H1 (cell line): ENCODE measurements around the gene SKIL. TPM values are rescaled to one million over a fixed set of nuclear protein-coding genes. Genes with fewer than 3 reads are reported as not detected.
A peak's percentile ranks its signal among the peaks of the same experiment; 100 is the strongest.
"Not testable (repeated sequence)": the region's sequence is repeated elsewhere in the genome, so short reads cannot be mapped to it uniquely, and the experiment has no call there.

ENCODE experiments used
- CTCF ChIA-PET: fragments of 300-600 bp; sonication (Branson Sonifier 250); formaldehyde crosslinking; loops from one replicate; lab custom pipeline; 2021; ENCODE audit not compliant: partially characterized antibody; lab: Charles Lee
- POLR2A ChIA-PET: fragments of 300-600 bp; sonication (Branson Sonifier 250); formaldehyde crosslinking; loops from one replicate; lab custom pipeline; 2021; ENCODE audit warnings: inconsistent platforms; ENCODE audit not compliant: partially characterized antibody; lab: Charles Lee
- DNase-seq, 2 experiments: peaks; one replicate each; pipeline versions ENCODE4 v3.0.0 to v3.0.0-alpha.2; 2010 to 2022; ENCODE audit warnings: low spot score in 2 of 2, low read depth in 1 of 2, mixed read lengths in 1 of 2
- FAIRE-seq: peaks from 2 replicates; lab custom pipeline; 2011; peaks lifted over from hg19 to GRCh38; lab: Jason Lieb, UNC
- H2AFZ ChIP-seq: 2 replicates; pipeline ENCODE4 v1.8.1; 2012; ENCODE audit warnings: low read length, inconsistent platforms
- H2AK5ac ChIP-seq: 2 replicates; pipeline ENCODE4 v1.6.1; 2013; ENCODE audit warnings: low read depth, low read length
- H2BK120ac ChIP-seq: replicated peaks from 2 replicates; pipeline ENCODE3; 2013; ENCODE audit warnings: low read depth, low read length, inconsistent platforms
- H2BK12ac ChIP-seq: 2 replicates; pipeline ENCODE4 v1.6.1; 2013; ENCODE audit warnings: low read depth, low read length
- H2BK15ac ChIP-seq: 2 replicates; pipeline ENCODE4 v1.6.1; 2013; ENCODE audit warnings: low read length
- H2BK20ac ChIP-seq: 2 replicates; pipeline ENCODE4 v1.6.1; 2013; ENCODE audit warnings: low read length
- H2BK5ac ChIP-seq: 2 replicates; pipeline ENCODE4 v1.6.1; 2013; ENCODE audit warnings: low read depth, low read length
- H3K14ac ChIP-seq: 2 replicates; pipeline ENCODE4 v1.6.1; 2013; ENCODE audit warnings: inconsistent platforms; ENCODE audit not compliant: insufficient read length
- H3K18ac ChIP-seq: 2 replicates; pipeline ENCODE4 v1.6.1; 2013; ENCODE audit warnings: low read length; ENCODE audit errors: extremely low read depth
- H3K23ac ChIP-seq: 2 replicates; pipeline ENCODE4 v1.6.1; 2013; ENCODE audit warnings: inconsistent platforms; ENCODE audit not compliant: insufficient read length
- H3K23me2 ChIP-seq: 2 replicates; pipeline ENCODE4 v1.6.1; 2013; ENCODE audit warnings: low read depth, low read length
- H3K27ac ChIP-seq: 2 replicates; pipeline ENCODE4 v1.6.1; 2011; ENCODE audit warnings: low read depth, low read length, inconsistent platforms
- H3K27me3 ChIP-seq, 4 experiments: replicated peaks in 1 of 4; 1 replicate in 1 of 4; 2 replicates in 3 of 4; pipeline versions ENCODE4 v1.6.1 to v1.8.1; 2011 to 2013; ENCODE audit warnings: low read length in 3 of 4, mild to moderate bottlenecking in 3 of 4, inconsistent platforms in 2 of 4, mixed read lengths in 2 of 4, moderate library complexity in 1 of 4; ENCODE audit not compliant: control insufficient read depth in 3 of 4, insufficient read depth in 3 of 4; ENCODE audit errors: extremely low read depth in 1 of 4
- H3K36me3 ChIP-seq, 4 experiments: 2 replicates each; pipeline versions ENCODE4 v1.6.1 to v1.8.1; 2011 to 2013; ENCODE audit warnings: mild to moderate bottlenecking in 4 of 4, low read length in 3 of 4, moderate library complexity in 2 of 4, control low read depth in 1 of 4, inconsistent platforms in 1 of 4; ENCODE audit not compliant: insufficient read depth in 4 of 4, control insufficient read depth in 2 of 4
- H3K4ac ChIP-seq: replicated peaks from 2 replicates; pipeline ENCODE3; 2013; ENCODE audit warnings: low read length, low read depth, mixed read lengths, inconsistent platforms; ENCODE audit not compliant: insufficient read length
- H3K4me1 ChIP-seq, 4 experiments: replicated peaks in 1 of 4; 1 replicate in 1 of 4; 2 replicates in 3 of 4; pipeline versions ENCODE4 v1.6.1 to v1.8.1; 2011 to 2013; ENCODE audit warnings: low read length in 3 of 4, inconsistent platforms in 2 of 4, mixed read lengths in 1 of 4; ENCODE audit not compliant: insufficient read depth in 4 of 4, control insufficient read depth in 3 of 4
- H3K4me2 ChIP-seq, 2 experiments: 2 replicates each; pipeline versions ENCODE4 v1.6.1 to v1.8.1; 2011 to 2013; ENCODE audit warnings: low read depth in 2 of 2, low read length in 2 of 2, control low read depth in 1 of 2, inconsistent platforms in 1 of 2, mild to moderate bottlenecking in 1 of 2; ENCODE audit not compliant: insufficient read depth in 1 of 2
- H3K4me3 ChIP-seq, 4 experiments: fragments of 200-600, 300-600 bp in 1 of 4; sonication (generic), shearing (Covaris generic), sonication (Bioruptor Twin) in 1 of 4; 2 replicates each; pipeline versions ENCODE4 v1.5.1 to v1.8.1; 2011 to 2016; ENCODE audit warnings: low read length in 4 of 4, low read depth in 3 of 4, control low read depth in 2 of 4, inconsistent platforms in 2 of 4, mild to moderate bottlenecking in 2 of 4, mixed read lengths in 1 of 4, moderate library complexity in 1 of 4; ENCODE audit not compliant: insufficient read depth in 2 of 4; ENCODE audit errors: extremely low read depth in 1 of 4
- H3K56ac ChIP-seq: replicated peaks from 2 replicates; pipeline ENCODE3; 2013; ENCODE audit warnings: low read depth, mild to moderate bottlenecking, mixed read lengths, low read length, inconsistent platforms; ENCODE audit not compliant: insufficient read length
- H3K79me1 ChIP-seq: 2 replicates; pipeline ENCODE4 v1.6.1; 2013; ENCODE audit warnings: low read depth, low read length, control low read depth
- H3K79me2 ChIP-seq, 2 experiments: 2 replicates each; pipeline versions ENCODE4 v1.6.1 to v1.8.1; 2012 to 2013; ENCODE audit warnings: low read length in 2 of 2, mild to moderate bottlenecking in 2 of 2, inconsistent platforms in 1 of 2; ENCODE audit not compliant: insufficient read depth in 2 of 2, control insufficient read depth in 1 of 2
- H3K9ac ChIP-seq, 4 experiments: replicated peaks in 1 of 4; 1 replicate in 1 of 4; 2 replicates in 3 of 4; pipeline versions ENCODE4 v1.6.1 to v1.8.1; 2011 to 2013; ENCODE audit warnings: low read depth in 3 of 4, low read length in 3 of 4, control low read depth in 2 of 4, mild to moderate bottlenecking in 2 of 4, moderate library complexity in 2 of 4, inconsistent platforms in 1 of 4; ENCODE audit errors: extremely low read depth in 1 of 4
- H3K9me3 ChIP-seq, 2 experiments: 2 replicates each; pipeline versions ENCODE4 v1.6.1 to v1.8.1; 2012 to 2013; ENCODE audit warnings: mild to moderate bottlenecking in 2 of 2, moderate library complexity in 2 of 2, control low read depth in 1 of 2, inconsistent platforms in 1 of 2, low read depth in 1 of 2, low read length in 1 of 2, mixed read lengths in 1 of 2; ENCODE audit not compliant: insufficient read depth in 2 of 2
- H4K20me1 ChIP-seq, 2 experiments: replicated peaks in 1 of 2; 2 replicates each; pipeline versions ENCODE3 to v1.8.1; 2011 to 2013; ENCODE audit warnings: inconsistent platforms in 2 of 2, low read length in 2 of 2, mild to moderate bottlenecking in 1 of 2; ENCODE audit not compliant: insufficient read depth in 2 of 2, control insufficient read depth in 1 of 2
- H4K5ac ChIP-seq: 2 replicates; pipeline ENCODE4 v1.6.1; 2013; ENCODE audit warnings: low read length, low read depth, mixed read lengths, inconsistent platforms; ENCODE audit not compliant: insufficient read length
- H4K8ac ChIP-seq: 2 replicates; pipeline ENCODE4 v1.8.0; 2013; ENCODE audit warnings: mild to moderate bottlenecking, moderate library complexity, low read length, inconsistent platforms; ENCODE audit not compliant: insufficient read depth; ENCODE audit errors: extremely low read depth
- H4K91ac ChIP-seq: replicated peaks from 2 replicates; pipeline ENCODE3; 2013; ENCODE audit warnings: low read length, mixed read lengths, inconsistent platforms; ENCODE audit not compliant: insufficient read length
- EP300 ChIP-seq, 2 experiments: IDR thresholded peaks; 1 replicate in 1 of 2; 2 replicates in 1 of 2; pipeline ENCODE4 v1.6.1; 2011 to 2012; ENCODE audit warnings: low read depth in 2 of 2, low read length in 2 of 2, mild to moderate bottlenecking in 2 of 2, borderline replicate concordance in 1 of 2, inconsistent platforms in 1 of 2, moderate library complexity in 1 of 2
- PHF8 ChIP-seq: fragments of 200-600 bp; sonication (generic); conservative IDR thresholded peaks from 2 replicates; pipeline ENCODE4 v1.7.1; 2012; ENCODE audit warnings: low read depth, mild to moderate bottlenecking, inconsistent platforms, low read length, moderate library complexity
- WGBS, 2 experiments: shearing (Covaris generic) in 1 of 2; methylation state at CpG; one replicate each; pipeline versions ENCODE4 v1.1.6 to v1.1.7; 2013 to 2015; ENCODE audit warnings: low lambda C conversion rate in 2 of 2, mixed read lengths in 2 of 2, inconsistent platforms in 1 of 2, low coverage in 1 of 2, missing lambda C conversion rate in 1 of 2; ENCODE audit not compliant: insufficient replicate concordance in 2 of 2, insufficient coverage in 1 of 2, insufficient read length in 1 of 2; ENCODE audit errors: extremely low coverage in 1 of 2, missing lambda C conversion rate in 1 of 2; 5-methylcytosine and 5-hydroxymethylcytosine counted together
- polyA plus RNA-seq, 7 experiments: library from polyadenylated mRNA; depleted of rRNA in 3 of 7; stranded (reverse) in 5 of 7; unstranded in 2 of 7; fragments of >200 nt in 5 of 7; fragments of 200-250 nt in 2 of 7; gene quantifications; 1 replicate in 5 of 7; 2 replicates in 1 of 7; 4 replicates in 1 of 7; pipeline versions ENCODE4 v1.2.1 to v1.2.3, GENCODE V29; 2011 to 2013; ENCODE audit warnings: missing spikeins in 2 of 7, mixed read lengths in 2 of 7
- total RNA-seq: library from RNA; stranded (reverse); fragmentation: NEBNext Ultra II Directional; extraction: Animal tissue kit (Norgen Biotek cat#: 25700); gene quantifications from 2 replicates; pipeline ENCODE4 v1.2.1, GENCODE V29; 2021

The SKIL gene
- total and polyA plus RNA-seq, 2 of the 8 experiments (the other 6 are each of a cell fraction or from before 2014, with no cell fraction given) = 13.2 to 277 TPM

DNA sequence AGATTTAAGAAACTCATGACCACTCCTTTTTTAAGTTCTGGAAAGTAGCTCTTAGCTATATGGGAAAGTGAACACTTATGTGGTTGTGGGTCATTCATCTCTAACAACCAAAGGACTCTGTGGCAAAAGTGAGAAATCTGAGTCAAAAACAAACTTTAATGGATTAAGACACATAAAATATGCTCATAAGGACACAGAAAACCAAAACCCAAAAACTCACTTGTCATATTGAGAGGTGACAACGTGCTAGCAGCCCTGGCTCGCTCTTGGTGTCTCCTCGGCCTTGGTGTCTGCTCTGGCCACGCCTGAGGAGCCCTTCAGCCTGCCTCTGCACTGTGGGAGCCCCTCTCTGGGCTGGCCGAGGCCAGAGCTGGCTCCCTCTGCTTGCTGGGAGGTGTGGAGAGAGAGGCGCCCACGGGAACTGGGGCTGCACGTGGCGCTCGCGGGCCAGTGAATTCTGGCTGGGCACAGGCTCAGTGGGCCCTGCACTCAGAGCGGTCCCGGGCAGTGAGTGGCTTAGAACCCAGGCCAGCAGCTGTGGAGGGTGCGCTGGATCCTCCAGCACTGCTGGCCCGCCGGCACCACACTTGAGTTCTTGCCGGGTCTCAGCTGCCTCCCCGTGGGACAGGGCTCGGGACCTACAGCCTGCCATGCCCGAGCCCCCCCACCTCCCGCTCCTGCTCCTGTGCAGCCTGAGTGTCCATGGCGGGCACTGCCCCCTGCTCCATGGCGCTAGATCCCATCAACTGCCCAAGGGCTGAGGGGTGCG lies 30.3 kb upstream of the SKIL start (continued):
- TF ChIP-seq PHF8 (no peak), EP300 (IDR thresholded peaks at IDR 0.05; ENCODE audit: borderline replicate concordance in 1 of 2, low read depth in 2 of 2, low read length in 2 of 2) (no peak)

- H4K20me1 ChIP-seq, H4K8ac ChIP-seq, H2BK20ac ChIP-seq, H3K4me1 ChIP-seq, H3K23ac ChIP-seq, FAIRE-seq, H3K79me2 ChIP-seq, H3K4me2 ChIP-seq, H3K4ac ChIP-seq, H4K91ac ChIP-seq, POLR2A ChIA-PET, H3K27ac ChIP-seq, H2AFZ ChIP-seq, H2BK12ac ChIP-seq, H2BK120ac ChIP-seq, H3K4me3 ChIP-seq, H3K36me3 ChIP-seq, H3K79me1 ChIP-seq, H3K23me2 ChIP-seq, H3K18ac ChIP-seq, H3K14ac ChIP-seq, H2BK15ac ChIP-seq, H3K9ac ChIP-seq, H3K56ac ChIP-seq, H2BK5ac ChIP-seq, H4K5ac ChIP-seq, H3K27me3 ChIP-seq: not testable (repeated sequence)
- CTCF ChIA-PET = interaction anchor here (0.9 to 1.6 kb wide), 5 partner anchors 11 to 86 kb away, joined by 4 to 9 read pairs (median 4); no protein-coding TSS in a partner anchor
- Histone ChIP-seq H3K9me3 (peaks cover 8 to 20% of the 10 kb centered on the region in 2 experiments), H2AK5ac (0 out of 2 replicates have a peak overlapping the region, but pooled peaks have one; percentile 39)
- 92% methylated on average over 7 of the region's 7 CpGs; no CpG with 5 or more reads in 1 of the 2 experiments for WGBS, 2 experiments
- peak in 1 of 2 experiments; percentile 8 for DNase-seq
Observed at GRCh38 chr3:170327868-170328548, 29.5 kb upstream of the SKIL start.
